Nephron (organoid): ENCODE results near the gene ALKBH4.

Experiments
- H3K27ac Mint-ChIP-seq, 3 experiments: 2 replicates each; pipeline ENCODE4 v1.8.0; 2020; ENCODE audit warnings: mixed read lengths in 3 of 3, mild to moderate bottlenecking in 2 of 3, moderate library complexity in 1 of 3
- H3K27me3 Mint-ChIP-seq: 2 replicates; pipeline ENCODE4 v1.8.0; 2021; ENCODE audit warnings: low read depth, mild to moderate bottlenecking, moderate library complexity, mixed read lengths
- H3K36me3 Mint-ChIP-seq: 2 replicates; pipeline ENCODE4 v1.8.0; 2020; ENCODE audit warnings: low read depth, mixed read lengths
- H3K4me1 Mint-ChIP-seq: 2 replicates; pipeline ENCODE4 v1.8.0; 2020; ENCODE audit warnings: mixed read lengths
- H3K4me3 Mint-ChIP-seq, 3 experiments: 2 replicates each; pipeline ENCODE4 v1.8.0; 2020; ENCODE audit warnings: mild to moderate bottlenecking in 3 of 3, mixed read lengths in 3 of 3, moderate library complexity in 2 of 3
- H3K9me3 Mint-ChIP-seq: 2 replicates; pipeline ENCODE4 v1.8.0; 2020; ENCODE audit warnings: mixed read lengths
- CTCF ChIP-seq, 3 experiments: fragments of 200-600 bp; sonication (generic); IDR thresholded peaks; one replicate each; pipeline ENCODE4 v1.5.0; 2021; ENCODE audit warnings: antibody characterized with exemption in 3 of 3; ENCODE audit not compliant: unreplicated experiment in 3 of 3

The ALKBH4 gene

GRCh38 chr7:102421706-102422240 lies 42.9 kb downstream of the ALKBH4 start:
- no peak for TF ChIP-seq CTCF (IDR thresholded peaks at IDR 0.05; ENCODE audit: unreplicated experiment in 3 of 3)
- Mint-ChIP-seq H3K27me3 (no peaks in the 10 kb centered on the region), H3K4me1 (peaks cover 24% of the 10 kb centered on the region), H3K36me3 (peaks cover 65% of the 10 kb centered on the region), H3K27ac (no peak overlapping the region), H3K4me3 (no peak overlapping the region), H3K9me3 (no peaks in the 10 kb centered on the region)

DNA sequence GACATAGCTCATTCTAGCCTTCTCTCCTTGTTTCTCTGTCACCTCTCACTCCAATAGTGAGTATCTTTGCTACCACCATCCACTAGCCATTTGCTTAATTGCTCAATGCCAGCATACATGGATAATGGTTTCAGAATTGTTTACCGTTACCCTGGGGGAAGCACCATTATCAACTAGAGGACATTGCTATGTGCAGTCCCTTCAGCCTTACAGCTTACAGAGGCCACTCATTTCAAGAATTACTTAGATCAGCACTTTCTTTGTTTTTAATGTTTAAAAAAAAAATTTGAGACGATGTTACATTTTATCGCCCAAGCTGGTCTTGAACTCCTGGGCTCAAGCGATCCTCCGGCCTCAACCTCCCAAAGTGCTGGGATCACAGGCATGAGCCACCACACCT lies 46.1 kb downstream of the ALKBH4 start:
- Mint-ChIP-seq H3K27me3 (no peaks in the 10 kb centered on the region), H3K9me3 (no peaks in the 10 kb centered on the region), H3K36me3 (peaks cover 66% of the 10 kb centered on the region), H3K27ac (no peak overlapping the region), H3K4me1 (no peaks in the 10 kb centered on the region), H3K4me3 (no peak overlapping the region)
- no peak for TF ChIP-seq CTCF (IDR thresholded peaks at IDR 0.05; ENCODE audit: unreplicated experiment in 3 of 3)

GRCh38 chr7:102417105-102417504 lies 47.6 kb downstream of the ALKBH4 start:
- H3K9me3 Mint-ChIP-seq, result no peaks in the 10 kb centered on the region
- peaks cover 68% of the 10 kb centered on the region for H3K36me3 Mint-ChIP-seq
- H3K27me3 Mint-ChIP-seq, result no peaks in the 10 kb centered on the region
- no peak for TF ChIP-seq CTCF (IDR thresholded peaks at IDR 0.05; ENCODE audit: unreplicated experiment in 3 of 3)
- H3K4me1 Mint-ChIP-seq, result no peaks in the 10 kb centered on the region
- H3K27ac Mint-ChIP-seq, result no peak overlapping the region
- no peak overlapping the region for H3K4me3 Mint-ChIP-seq

DNA sequence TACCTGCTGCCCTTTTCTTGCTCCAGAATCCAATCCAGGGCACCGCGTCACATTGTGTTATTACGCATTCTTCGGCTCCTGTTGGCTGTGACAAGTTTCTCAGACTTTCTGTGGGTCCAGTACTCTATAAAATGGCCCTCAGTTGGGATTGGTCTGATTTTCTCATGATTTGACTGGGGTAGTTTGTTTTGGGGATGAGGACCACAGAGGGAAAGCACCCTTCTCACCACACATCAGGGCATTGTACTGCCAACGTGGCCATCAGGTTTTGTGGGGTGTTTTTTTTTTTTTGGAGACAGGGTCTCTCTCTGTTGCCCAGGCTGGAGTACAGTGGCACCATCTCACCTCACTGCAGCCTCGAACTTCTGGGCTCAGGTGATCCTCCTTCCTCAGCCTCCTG lies 48.3 kb downstream of the ALKBH4 start:
- Mint-ChIP-seq H3K36me3 (peaks cover 72% of the 10 kb centered on the region), H3K27ac (no peak overlapping the region)
- TF ChIP-seq CTCF (IDR thresholded peaks at IDR 0.05; ENCODE audit: unreplicated experiment in 3 of 3), result no peak

DNA sequence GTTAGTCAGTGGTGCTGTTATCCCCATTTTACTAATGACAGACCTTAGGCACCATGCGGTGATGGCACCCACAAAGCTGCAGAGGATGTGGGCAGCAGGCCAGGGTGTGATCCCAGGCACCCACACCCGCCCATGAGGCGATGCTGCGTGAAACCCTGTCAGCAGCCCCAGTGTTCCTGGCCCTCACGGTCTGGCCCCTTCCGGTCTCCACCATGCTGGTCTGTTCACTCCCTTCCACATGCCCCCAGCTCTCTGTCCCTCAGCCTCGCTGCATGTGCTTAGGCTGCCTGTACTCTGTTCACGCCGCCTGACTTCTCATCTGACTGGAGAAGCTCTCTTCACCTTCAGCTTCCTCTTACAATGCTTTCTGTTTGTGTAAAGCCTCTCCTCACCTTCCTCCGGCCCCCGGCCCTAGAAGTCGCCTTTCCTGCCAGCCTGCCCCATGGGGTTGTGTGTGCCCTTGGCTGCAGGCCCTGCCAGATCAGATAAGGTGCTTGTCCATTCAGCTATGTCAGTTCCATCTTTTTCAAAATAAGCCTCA lies 48.9 kb downstream of the ALKBH4 start:
- TF ChIP-seq CTCF (IDR thresholded peaks at IDR 0.05; ENCODE audit: unreplicated experiment in 3 of 3), result no peak
- H3K9me3 Mint-ChIP-seq, result no peaks in the 10 kb centered on the region
- H3K36me3 Mint-ChIP-seq, result peaks cover 74% of the 10 kb centered on the region
- no peaks in the 10 kb centered on the region for H3K4me1 Mint-ChIP-seq
- H3K27me3 Mint-ChIP-seq, result no peaks in the 10 kb centered on the region
- no peak overlapping the region for H3K4me3 Mint-ChIP-seq
- H3K27ac Mint-ChIP-seq, result no peak overlapping the region

More for the DNA sequence above, 48.3 kb downstream of the ALKBH4 start:
- Mint-ChIP-seq H3K4me1 (no peaks in the 10 kb centered on the region), H3K9me3 (no peaks in the 10 kb centered on the region), H3K4me3 (no peak overlapping the region), H3K27me3 (no peaks in the 10 kb centered on the region)

DNA sequence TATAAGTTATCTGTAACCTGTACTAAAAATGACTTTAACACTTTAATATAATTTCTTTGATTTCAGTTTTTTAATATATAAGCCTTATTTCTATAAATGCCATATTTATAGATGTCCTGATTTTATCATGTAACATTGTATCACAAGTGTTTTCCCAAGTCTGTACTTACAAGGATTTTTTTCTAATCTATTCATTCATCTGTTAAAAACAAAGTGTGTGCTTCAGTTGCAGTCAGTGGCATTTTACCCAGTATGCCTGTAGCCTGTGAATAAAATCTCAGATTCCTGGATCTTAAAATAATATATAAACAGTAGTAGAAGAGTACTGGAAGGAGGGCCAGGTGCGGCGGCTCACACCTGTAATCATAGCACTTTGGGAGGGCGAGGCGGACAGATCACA lies 51.1 kb downstream of the ALKBH4 start:
- Mint-ChIP-seq H3K4me1 (no peaks in the 10 kb centered on the region), H3K36me3 (peaks cover 76% of the 10 kb centered on the region), H3K4me3 (no peak overlapping the region), H3K27me3 (no peaks in the 10 kb centered on the region), H3K9me3 (peaks cover 8% of the 10 kb centered on the region), H3K27ac (no peak overlapping the region)
- no peak for TF ChIP-seq CTCF (IDR thresholded peaks at IDR 0.05; ENCODE audit: unreplicated experiment in 3 of 3)
